Gastroesophageal sphincter (tissue), 3 donors: ENCODE results near the gene IDS.
"Not testable (repeated sequence)": the region's sequence is repeated elsewhere in the genome, so short reads cannot be mapped to it uniquely, and the experiment has no call there.

Experiments
- CTCF ChIP-seq, 4 experiments: fragments of 200-600 bp in 2 of 4; fragments of 450-650 bp in 2 of 4; sonication (generic) in 1 of 4; IDR thresholded peaks; one replicate each; pipeline ENCODE4 v1.5.1; 2017 to 2019; ENCODE audit warnings: antibody characterized with exemption in 4 of 4, mild to moderate bottlenecking in 2 of 4, moderate library complexity in 2 of 4
- EP300 ChIP-seq: sonication (generic); formaldehyde crosslinking; IDR thresholded peaks from one replicate; pipeline ENCODE4 v1.6.1; 2017; ENCODE audit warnings: antibody characterized with exemption, mild to moderate bottlenecking
- POLR2A ChIP-seq, 2 donors: fragments of 450-650 bp; IDR thresholded peaks; one replicate each; pipeline ENCODE4 v1.6.1; 2017; ENCODE audit warnings: antibody characterized with exemption in 2 of 2, mild to moderate bottlenecking in 2 of 2, moderate library complexity in 1 of 2
- POLR2AphosphoS5 ChIP-seq: sonication (generic); formaldehyde crosslinking; IDR thresholded peaks from one replicate; pipeline ENCODE4 v1.6.1; 2017; ENCODE audit warnings: antibody characterized with exemption

DNA sequence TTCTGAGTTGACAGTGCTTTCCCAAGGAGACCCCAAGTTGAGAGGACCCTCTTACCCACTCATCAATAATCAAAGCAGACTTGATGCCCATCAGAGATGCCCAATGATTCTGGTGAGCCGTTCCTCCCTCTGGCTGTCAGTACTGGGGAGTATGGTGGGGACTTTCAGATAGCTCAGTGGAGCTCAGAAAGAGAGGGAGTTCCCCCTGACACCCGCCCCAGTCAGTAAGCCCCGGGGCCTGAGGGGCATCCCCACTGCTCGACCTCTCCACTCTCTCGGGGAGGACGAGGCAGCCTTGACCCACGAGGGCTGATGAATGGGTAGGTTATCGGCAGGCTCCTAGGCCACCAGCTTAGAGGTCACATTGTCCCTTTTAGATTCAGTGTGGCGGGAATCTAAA, 17.1 kb downstream of the IDS start:
- not testable (repeated sequence) for TF ChIP-seq CTCF (IDR thresholded peaks at IDR 0.05); POLR2A (IDR thresholded peaks at IDR 0.05); POLR2AphosphoS5; EP300
